ENCODE results near the gene ITPRID1. TPM values are rescaled to one million over a fixed set of nuclear protein-coding genes. Genes with fewer than 3 reads are reported as not detected.

ITPRID1 gene
- polyA plus RNA-seq, 6 donors from 2014 or later = not detected

DNA sequence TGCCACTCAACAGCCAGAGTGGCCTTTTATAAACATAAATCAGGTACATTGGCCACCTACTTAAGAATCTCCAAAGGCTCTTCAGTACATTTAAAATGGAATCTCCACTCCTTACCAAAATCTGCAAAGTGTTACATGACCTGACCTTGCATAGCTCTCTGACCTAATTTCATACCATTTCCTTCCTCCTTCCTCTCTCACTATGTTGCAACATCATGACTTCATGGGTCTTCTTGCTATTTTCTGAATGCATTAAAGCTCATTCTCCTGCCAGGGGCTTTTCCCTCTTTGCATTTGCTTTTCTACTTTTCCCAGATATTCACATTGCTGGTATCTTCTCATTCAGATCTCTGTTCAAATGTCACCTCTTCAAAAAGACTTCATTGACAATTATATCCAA, 151.0 kb downstream of the ITPRID1 start:
- no peaks in the 10 kb centered on the region for H3K4me1 Mint-ChIP-seq
- H3K36me3 Mint-ChIP-seq = no peaks in the 10 kb centered on the region
- H3K27ac Mint-ChIP-seq = no peak overlapping the region
- H3K27me3 Mint-ChIP-seq = no peaks in the 10 kb centered on the region
- no peak for DNase-seq
- no peak for ATAC-seq (ENCODE audit: low read depth in 2 of 2)
- peaks cover 0 to 8% (median 2%) of the 10 kb centered on the region in 7 donors for H3K9me3 Mint-ChIP-seq
- H3K4me3 Mint-ChIP-seq = no peak overlapping the region

DNA sequence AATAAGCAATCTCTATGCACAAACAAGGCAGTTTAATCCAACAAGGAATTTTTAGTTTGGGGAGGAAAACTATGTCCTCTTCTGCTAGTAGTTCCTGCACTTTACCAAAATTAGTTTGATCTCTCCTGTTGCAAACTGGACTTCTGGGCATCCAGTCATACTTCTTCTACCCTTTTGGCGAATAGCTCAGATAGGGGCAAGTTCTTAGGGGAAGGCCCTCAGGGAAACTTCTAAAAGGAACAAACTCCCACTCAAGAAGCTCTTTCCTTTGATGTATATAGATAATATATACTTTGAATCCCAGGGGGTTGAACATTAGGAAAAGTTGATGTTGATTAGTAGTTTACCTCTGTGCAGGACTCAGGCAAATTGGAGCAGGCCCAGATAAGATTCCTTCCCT, 151.7 kb downstream of the ITPRID1 start:
- ATAC-seq (ENCODE audit: low read depth in 2 of 2) = no peak
- H3K27me3 Mint-ChIP-seq = no peaks in the 10 kb centered on the region

DNA sequence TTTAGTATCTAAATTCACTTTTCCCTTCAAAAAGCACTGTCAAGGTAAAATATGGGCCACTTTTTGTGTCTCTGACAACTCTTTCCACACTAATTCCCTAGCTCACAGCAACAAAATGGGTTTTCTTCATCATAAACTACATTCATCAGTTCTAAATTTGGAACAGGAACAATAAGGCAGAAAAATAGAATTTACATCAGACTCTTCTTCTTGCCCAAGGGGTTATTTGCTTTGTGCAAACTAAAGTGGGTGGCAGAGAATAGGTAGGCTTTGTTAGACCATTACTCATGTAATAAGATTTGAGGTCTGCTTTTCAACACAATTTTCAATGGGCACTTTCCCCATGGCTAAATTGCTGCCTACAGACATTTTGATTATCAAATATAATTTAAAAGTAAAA, 155.6 kb downstream of the ITPRID1 start:
- Mint-ChIP-seq H3K9me3 (peaks cover 0 to 12% (median 4%) of the 10 kb centered on the region in 7 donors), H3K27me3 (no peaks in the 10 kb centered on the region), H3K4me1 (no peaks in the 10 kb centered on the region), H3K4me3 (no peak overlapping the region), H3K36me3 (no peaks in the 10 kb centered on the region), H3K27ac (no peak overlapping the region)
- DNase-seq (no peak), ATAC-seq (ENCODE audit: low read depth in 2 of 2) (no peak)

More for the DNA sequence above, 151.7 kb downstream of the ITPRID1 start:
- H3K27ac Mint-ChIP-seq = no peak overlapping the region
- no peaks in the 10 kb centered on the region for H3K36me3 Mint-ChIP-seq
- no peak for DNase-seq
- H3K4me1 Mint-ChIP-seq = no peaks in the 10 kb centered on the region
- no peak overlapping the region for H3K4me3 Mint-ChIP-seq
- H3K9me3 Mint-ChIP-seq = peaks cover 0 to 8% (median 2%) of the 10 kb centered on the region in 7 donors

DNA sequence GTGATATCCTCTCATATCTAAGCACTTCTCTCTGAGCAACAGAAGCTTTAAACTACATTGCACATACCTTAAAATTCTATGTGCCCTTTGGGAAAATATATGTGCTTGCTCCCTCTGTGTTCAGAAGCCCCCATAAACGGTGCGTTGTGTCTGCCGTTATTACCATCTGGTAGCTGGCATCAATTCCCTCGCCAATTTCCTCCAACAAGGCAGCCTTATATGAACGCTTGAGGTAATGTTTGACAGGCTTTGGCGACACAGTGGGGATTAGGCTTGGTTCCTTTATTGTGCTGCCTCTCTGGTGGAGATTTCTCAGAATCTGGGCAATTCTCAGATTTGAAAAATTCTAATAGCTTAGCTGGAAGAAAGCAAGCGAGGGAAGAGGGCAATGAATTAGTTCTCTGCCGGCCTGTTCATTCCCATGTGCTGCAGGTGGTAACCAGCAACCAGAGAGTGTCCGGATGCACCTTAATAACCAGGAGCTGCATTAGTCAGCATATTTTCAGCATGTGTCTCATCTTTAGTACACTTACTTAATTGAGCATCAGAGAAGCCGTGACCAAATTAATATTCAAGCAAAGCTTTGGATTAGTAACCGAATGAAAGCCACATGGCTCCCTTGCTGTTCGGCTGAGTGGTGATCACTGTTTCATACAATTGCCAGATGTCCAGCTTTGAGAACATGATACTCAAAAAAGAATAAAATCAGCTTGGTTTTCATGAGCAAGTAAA, 165.8 kb downstream of the ITPRID1 start:
- Mint-ChIP-seq H3K27ac (no peak overlapping the region), H3K4me3 (no peak overlapping the region), H3K9me3 (peaks cover 0 to 6% (median 4%) of the 10 kb centered on the region in 7 donors), H3K27me3 (no peaks in the 10 kb centered on the region), H3K4me1 (no peaks in the 10 kb centered on the region), H3K36me3 (no peaks in the 10 kb centered on the region)
- DNase-seq = no peak
- ATAC-seq (ENCODE audit: low read depth in 2 of 2) = no peak

GRCh38 chr7:31683445-31684225, 169.7 kb downstream of the ITPRID1 start:
- no peak overlapping the region for H3K27ac Mint-ChIP-seq
- H3K27me3 Mint-ChIP-seq = no peaks in the 10 kb centered on the region
- H3K4me1 Mint-ChIP-seq = peaks cover 5 to 6% (median 6%) of the 10 kb centered on the region in 3 donors
- H3K9me3 Mint-ChIP-seq = peaks cover 0 to 7% (median 4%) of the 10 kb centered on the region in 7 donors
- ATAC-seq (ENCODE audit: low read depth in 2 of 2) = no peak
- DNase-seq = no peak
- no peak overlapping the region for H3K4me3 Mint-ChIP-seq
- no peaks in the 10 kb centered on the region for H3K36me3 Mint-ChIP-seq

- DNase-seq (no peak), ATAC-seq (ENCODE audit: low read depth in 2 of 2) (no peak)
- Mint-ChIP-seq H3K4me3 (no peak within 1 kb of the TSS), H3K36me3 (no peaks in the 10 kb centered on the region), H3K27ac (no peak within 1 kb of the TSS), H3K9me3 (peaks cover 0 to 8% (median 0%) of the 10 kb centered on the region in 7 donors), H3K27me3 (peaks cover 0 to 5% (median under 1%) of the 10 kb centered on the region in 3 donors), H3K4me1 (peaks cover 6 to 7% (median 6%) of the 10 kb centered on the region in 3 donors)
Observed at GRCh38 chr7:31687024-31687748, 173.3 kb downstream of the ITPRID1 start, which contains the start of gene PPP1R17. Gene PPP1R17, plus strand, starts transcription at chr7:31687215. Its CDS starts 5,227 bp downstream, at chr7:31692442.

DNA sequence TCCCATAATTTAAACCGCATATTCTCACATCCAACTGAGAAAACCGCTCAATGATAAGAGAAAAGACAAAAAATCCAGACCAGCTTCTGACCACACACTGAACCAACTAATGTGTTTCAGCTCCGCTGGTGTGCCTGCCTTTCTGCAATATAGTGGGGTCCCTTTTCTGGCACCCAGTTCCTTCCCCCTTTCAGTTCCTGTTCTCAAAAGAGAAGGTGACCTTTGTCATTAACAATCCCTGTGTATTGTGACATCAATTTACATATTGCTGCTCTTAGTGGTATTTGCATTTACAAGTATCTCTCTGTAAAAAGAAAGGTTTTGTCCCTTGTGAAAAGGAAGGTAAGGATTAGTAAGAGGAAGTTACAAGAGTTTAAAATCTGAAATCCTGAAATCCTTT, 174.5 kb downstream of the ITPRID1 start:
- H3K27me3 Mint-ChIP-seq = peaks cover 0 to 5% (median 4%) of the 10 kb centered on the region in 3 donors
- DNase-seq (no peak), ATAC-seq (ENCODE audit: low read depth in 2 of 2) (peak; percentile 55 to 68)
- H3K4me3 Mint-ChIP-seq = no peak overlapping the region
- H3K9me3 Mint-ChIP-seq = peaks cover 0 to 8% (median 0%) of the 10 kb centered on the region in 7 donors
- H3K27ac Mint-ChIP-seq = no peak overlapping the region
- H3K4me1 Mint-ChIP-seq = peaks cover 6 to 7% (median 6%) of the 10 kb centered on the region in 3 donors
- no peaks in the 10 kb centered on the region for H3K36me3 Mint-ChIP-seq

- no peak overlapping the region for H3K4me3 Mint-ChIP-seq
- peaks cover 0 to 5% (median 4%) of the 10 kb centered on the region in 3 donors for H3K27me3 Mint-ChIP-seq
- H3K36me3 Mint-ChIP-seq = no peaks in the 10 kb centered on the region
- peaks cover 6 to 7% (median 6%) of the 10 kb centered on the region in 3 donors for H3K4me1 Mint-ChIP-seq
- DNase-seq = no peak
- H3K27ac Mint-ChIP-seq = no peak overlapping the region
- peaks cover 0 to 8% (median 0%) of the 10 kb centered on the region in 7 donors for H3K9me3 Mint-ChIP-seq
- ATAC-seq (ENCODE audit: low read depth in 2 of 2) = no peak
Observed at GRCh38 chr7:31688996-31689395, 175.1 kb downstream of the ITPRID1 start.

DNA sequence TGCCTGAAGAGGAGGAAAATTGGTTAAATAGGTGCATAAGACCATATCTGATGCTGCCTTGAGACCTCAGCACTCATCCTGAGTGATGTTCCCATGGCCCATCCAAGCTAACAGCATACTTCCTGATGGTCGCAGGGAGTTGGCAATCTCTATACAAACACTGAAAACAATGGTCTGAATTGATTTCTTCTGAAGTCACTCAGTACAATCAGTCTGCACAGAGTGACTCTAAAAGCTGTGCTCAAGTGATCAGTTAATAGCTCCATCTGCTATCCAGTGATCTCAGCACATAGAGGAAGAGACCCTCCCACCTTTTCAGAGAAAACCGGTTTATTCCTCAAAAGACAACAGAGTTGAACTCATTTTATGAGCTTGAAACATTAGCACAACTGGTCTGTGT, 177.0 kb downstream of the ITPRID1 start:
- H3K9me3 Mint-ChIP-seq = peaks cover 0 to 7% (median 3%) of the 10 kb centered on the region in 7 donors
- peaks cover 6 to 7% (median 6%) of the 10 kb centered on the region in 3 donors for H3K4me1 Mint-ChIP-seq
- H3K4me3 Mint-ChIP-seq = no peak overlapping the region
- H3K27me3 Mint-ChIP-seq = peaks cover 0 to 5% (median 4%) of the 10 kb centered on the region in 3 donors
- no peak overlapping the region for H3K27ac Mint-ChIP-seq
- no peak for DNase-seq
- no peaks in the 10 kb centered on the region for H3K36me3 Mint-ChIP-seq
- ATAC-seq (ENCODE audit: low read depth in 2 of 2) = no peak

DNA sequence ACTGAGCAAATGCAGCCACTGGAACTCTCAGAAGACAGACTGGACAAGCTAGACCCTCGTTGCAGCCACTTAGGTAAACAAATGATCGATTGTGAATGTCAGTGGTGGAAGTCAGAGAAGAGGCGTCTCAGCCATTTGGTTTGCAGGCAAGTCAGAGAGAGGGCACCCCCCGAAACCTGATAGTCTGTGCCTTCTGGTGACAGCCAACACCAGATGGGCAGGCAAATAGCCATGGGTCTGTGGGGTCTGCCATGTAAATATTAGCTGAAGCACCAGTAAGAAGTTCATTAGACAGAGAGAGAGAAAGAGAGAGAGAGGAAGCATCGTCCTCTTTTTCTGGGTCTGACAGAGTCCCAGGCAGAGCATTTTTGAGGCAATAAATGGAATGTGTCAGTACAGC, 178.6 kb downstream of the ITPRID1 start:
- DNase-seq (no peak), ATAC-seq (ENCODE audit: low read depth in 2 of 2) (no peak)
- H3K9me3 Mint-ChIP-seq = peaks cover 0 to 7% (median 3%) of the 10 kb centered on the region in 7 donors
- no peak overlapping the region for H3K4me3 Mint-ChIP-seq
- H3K4me1 Mint-ChIP-seq = peaks cover 6 to 7% (median 6%) of the 10 kb centered on the region in 3 donors
- no peak overlapping the region for H3K27ac Mint-ChIP-seq
- H3K36me3 Mint-ChIP-seq = no peaks in the 10 kb centered on the region
- peaks cover 0 to 8% (median 5%) of the 10 kb centered on the region in 3 donors for H3K27me3 Mint-ChIP-seq

GRCh38 chr7:31692871-31693270, 179.0 kb downstream of the ITPRID1 start:
- Mint-ChIP-seq H3K4me3 (no peak overlapping the region), H3K4me1 (peaks cover 5 to 7% (median 6%) of the 10 kb centered on the region in 3 donors), H3K36me3 (no peaks in the 10 kb centered on the region), H3K27ac (no peak overlapping the region), H3K27me3 (peaks cover 0 to 8% (median 5%) of the 10 kb centered on the region in 3 donors), H3K9me3 (peaks cover 0 to 7% (median 3%) of the 10 kb centered on the region in 7 donors)
- ATAC-seq (ENCODE audit: low read depth in 2 of 2) (no peak), DNase-seq (no peak)

DNA sequence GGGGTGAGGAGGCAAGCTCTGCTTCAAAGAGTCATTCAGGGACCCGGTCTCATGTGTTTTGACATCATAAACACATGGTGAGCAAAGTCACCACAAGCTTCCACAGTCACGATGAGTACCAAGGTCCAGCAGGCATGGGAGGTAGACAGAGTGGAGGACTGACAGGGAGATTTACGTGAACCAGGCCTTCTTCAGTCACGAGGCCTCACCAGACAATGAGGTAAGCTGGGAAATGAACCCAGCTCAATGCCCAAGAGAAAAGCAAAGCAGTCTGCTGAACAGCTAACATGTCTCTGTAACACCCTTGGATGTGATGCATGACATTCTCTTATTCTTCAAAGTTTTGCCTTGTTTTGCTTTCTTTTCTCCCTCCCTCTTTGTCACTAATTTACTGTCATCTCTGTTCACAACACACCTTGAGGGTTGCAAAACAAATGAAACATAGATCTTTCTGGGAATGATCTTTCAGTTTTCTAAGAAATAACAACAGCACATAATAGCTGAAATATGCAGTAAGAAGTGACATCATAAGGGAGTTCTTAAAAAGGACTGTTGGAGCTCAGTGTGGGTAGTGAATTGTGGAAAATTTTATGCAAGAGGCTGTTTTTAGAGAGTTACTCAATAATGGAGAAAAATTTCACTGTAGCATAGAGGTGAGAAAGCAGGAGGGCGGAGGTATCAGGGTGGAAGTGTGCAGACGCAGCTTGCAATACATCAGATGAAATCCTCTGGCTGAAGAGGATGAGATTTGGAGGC, 182.1 kb downstream of the ITPRID1 start:
- Mint-ChIP-seq H3K27me3 (peaks cover 0 to 16% (median 0%) of the 10 kb centered on the region in 3 donors), H3K27ac (peak overlapping the region in 1 of 6 donors; percentile 60), H3K4me3 (no peak overlapping the region), H3K9me3 (peaks cover 0 to 7% (median 2%) of the 10 kb centered on the region in 7 donors), H3K36me3 (no peaks in the 10 kb centered on the region), H3K4me1 (no peaks in the 10 kb centered on the region)
- no peak for DNase-seq
- peak; percentile 27 to 42 for ATAC-seq (ENCODE audit: low read depth in 2 of 2)
